Measurements from ENCODE around the gene SLC39A2. TPM values are rescaled to one million over a fixed set of nuclear protein-coding genes. Genes with fewer than 3 reads are reported as not detected.
"Not testable (repeated sequence)": the region's sequence is repeated elsewhere in the genome, so short reads cannot be mapped to it uniquely, and the experiment has no call there.

The SLC39A2 gene
- polyA plus RNA-seq, 6 donors from 2014 or later: not detected

GRCh38 chr14:21037156-21037555 is 38.1 kb downstream of the SLC39A2 start:
- Mint-ChIP-seq H3K4me3 (no peak overlapping the region), H3K36me3 (no peaks in the 10 kb centered on the region), H3K27me3 (peaks cover 4 to 29% (median 25%) of the 10 kb centered on the region in 3 donors), H3K27ac (peak overlapping the region in 1 of 6 donors; percentile 54), H3K4me1 (no peaks in the 10 kb centered on the region), H3K9me3 (no peaks in the 10 kb centered on the region)
- DNase-seq: no peak
- no peak for ATAC-seq (ENCODE audit: low read depth in 2 of 2)

DNA sequence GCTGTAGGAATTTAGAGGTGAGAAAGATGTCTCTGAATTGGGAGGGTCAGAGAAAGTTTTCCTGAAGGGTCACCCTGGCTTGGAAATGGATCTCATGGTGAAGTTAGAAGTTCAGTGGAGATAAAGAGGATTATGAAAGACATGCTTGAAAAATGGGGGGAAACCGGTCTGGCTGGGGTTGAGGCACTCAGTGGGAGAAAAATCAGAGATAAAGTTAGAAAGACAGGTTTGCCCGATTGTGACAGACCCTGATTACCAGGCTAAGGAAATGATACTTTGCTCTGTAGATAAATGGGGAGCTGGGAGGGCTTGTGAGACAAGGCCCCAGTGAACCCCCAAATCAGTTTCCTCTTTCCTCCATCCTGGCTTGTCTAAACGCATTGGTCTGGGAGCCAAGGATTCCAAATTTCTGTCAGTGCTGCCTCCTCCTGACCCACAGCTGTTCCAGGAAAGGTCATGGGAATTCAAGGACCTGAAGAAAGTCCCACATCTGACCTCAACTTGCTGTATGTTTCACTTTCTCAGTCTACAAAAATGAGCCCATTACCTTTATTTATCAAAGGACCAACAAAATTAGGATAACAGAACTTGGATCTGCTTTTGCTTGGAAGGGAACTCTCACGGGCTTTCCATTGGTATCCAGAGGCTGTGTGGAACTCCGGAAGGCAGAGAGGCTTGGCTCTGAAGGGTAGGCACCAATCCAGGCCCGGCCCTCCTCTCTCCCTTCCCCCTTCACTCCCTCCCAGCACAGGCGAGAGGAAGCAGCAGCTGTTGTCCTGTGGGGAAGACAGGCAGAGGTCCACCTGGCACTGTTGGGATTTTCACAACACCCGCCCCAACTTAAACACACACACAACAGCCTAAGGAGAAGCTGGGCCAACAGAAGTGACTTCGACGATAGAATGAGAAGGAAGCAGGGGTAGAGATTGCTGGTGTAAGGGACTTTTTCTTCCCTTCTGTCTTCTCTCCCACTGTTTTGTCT is 39.6 kb downstream of the SLC39A2 start:
- Mint-ChIP-seq H3K27ac (no peak overlapping the region), H3K27me3 (peaks cover 15 to 29% (median 25%) of the 10 kb centered on the region in 3 donors), H3K4me3 (no peak overlapping the region), H3K9me3 (no peaks in the 10 kb centered on the region), H3K4me1 (no peaks in the 10 kb centered on the region), H3K36me3 (no peaks in the 10 kb centered on the region)
- ATAC-seq (ENCODE audit: low read depth in 2 of 2) (no peak), DNase-seq (no peak)

DNA sequence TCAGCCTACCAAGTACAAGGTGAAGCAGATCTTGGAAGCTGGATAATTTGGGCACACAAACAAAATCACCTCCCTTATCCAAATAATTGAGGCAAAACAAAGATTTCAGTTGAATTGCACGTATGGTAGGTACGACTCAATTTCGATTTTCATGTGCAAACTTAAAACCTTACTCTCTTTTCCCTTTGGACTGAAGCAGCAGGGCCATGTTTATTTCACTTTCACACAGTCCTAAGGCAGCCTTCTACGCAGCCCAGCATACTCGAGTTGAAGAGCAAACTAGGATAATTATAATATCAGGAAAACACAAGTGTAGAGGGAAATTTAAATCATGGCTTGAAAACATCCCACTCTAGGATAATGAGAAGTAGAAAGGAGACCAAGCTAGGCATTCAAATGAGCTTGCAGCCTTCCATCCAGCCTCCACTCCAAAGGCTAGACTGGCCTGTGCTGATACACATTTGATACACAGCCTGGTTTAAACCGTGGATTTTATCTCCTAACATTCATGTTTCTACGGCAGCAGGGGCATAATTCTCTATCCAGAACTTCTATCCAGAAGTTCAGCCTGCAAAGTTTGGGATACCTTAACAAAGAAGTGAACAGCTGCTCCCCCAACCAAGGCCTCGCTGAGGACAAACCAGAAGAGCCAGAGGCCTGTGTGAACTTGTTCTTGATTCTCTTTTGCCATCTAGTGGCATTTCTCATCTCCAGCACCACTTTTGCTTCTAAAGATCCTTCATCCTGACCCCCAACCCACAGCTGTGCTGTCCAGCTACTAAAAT is 40.7 kb downstream of the SLC39A2 start:
- Mint-ChIP-seq H3K9me3 (no peaks in the 10 kb centered on the region), H3K36me3 (no peaks in the 10 kb centered on the region), H3K4me1 (no peaks in the 10 kb centered on the region), H3K4me3 (peak overlapping the region in 1 of 8 donors; percentile 42), H3K27me3 (peaks cover 18 to 39% (median 32%) of the 10 kb centered on the region in 3 donors), H3K27ac (peak overlapping the region in 2 of 6 donors; percentile 16 to 50)
- ATAC-seq (ENCODE audit: low read depth in 2 of 2) (peak; percentile 61 to 73), DNase-seq (peak; percentile 31)

DNA sequence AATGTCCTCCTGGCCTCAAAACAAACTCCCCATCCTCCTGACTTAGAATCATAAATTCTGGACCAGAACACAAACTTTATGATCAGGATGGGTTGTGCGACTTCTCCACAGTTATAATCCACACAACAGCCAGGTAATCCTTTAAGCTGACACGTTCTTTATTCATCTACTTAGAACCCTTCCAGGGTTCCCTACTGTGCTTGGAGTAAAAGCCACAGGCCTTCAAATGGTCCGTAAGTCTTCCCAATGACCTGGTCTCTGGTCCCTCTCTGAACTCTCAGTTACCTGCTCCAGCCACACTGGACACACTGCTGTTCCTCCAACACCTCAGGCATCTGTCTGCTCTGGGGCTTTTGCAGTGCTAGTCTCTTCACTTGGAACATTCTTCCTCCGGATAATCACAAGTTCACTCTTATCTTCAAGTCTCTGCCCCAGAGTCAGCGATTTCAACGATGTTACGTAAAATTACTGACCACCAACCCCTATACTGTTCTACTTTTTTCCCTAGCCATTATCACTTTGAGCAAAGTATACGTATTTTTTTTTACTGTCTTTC is 41.4 kb downstream of the SLC39A2 start:
- peak overlapping the region in 1 of 8 donors; percentile 42 for H3K4me3 Mint-ChIP-seq
- no peaks in the 10 kb centered on the region for H3K4me1 Mint-ChIP-seq
- H3K27ac Mint-ChIP-seq: no peak overlapping the region
- no peaks in the 10 kb centered on the region for H3K9me3 Mint-ChIP-seq
- DNase-seq (no peak), ATAC-seq (ENCODE audit: low read depth in 2 of 2) (no peak)
- H3K27me3 Mint-ChIP-seq: peaks cover 24 to 45% (median 38%) of the 10 kb centered on the region in 3 donors
- H3K36me3 Mint-ChIP-seq: no peaks in the 10 kb centered on the region

GRCh38 chr14:21040941-21041340 is 41.8 kb downstream of the SLC39A2 start:
- not testable (repeated sequence) for H3K4me1 Mint-ChIP-seq; DNase-seq; H3K4me3 Mint-ChIP-seq; H3K36me3 Mint-ChIP-seq; H3K27ac Mint-ChIP-seq; H3K9me3 Mint-ChIP-seq; ATAC-seq (ENCODE audit: low read depth in 2 of 2)
- H3K27me3 Mint-ChIP-seq: peaks cover 26 to 45% (median 40%) of the 10 kb centered on the region in 3 donors

DNA sequence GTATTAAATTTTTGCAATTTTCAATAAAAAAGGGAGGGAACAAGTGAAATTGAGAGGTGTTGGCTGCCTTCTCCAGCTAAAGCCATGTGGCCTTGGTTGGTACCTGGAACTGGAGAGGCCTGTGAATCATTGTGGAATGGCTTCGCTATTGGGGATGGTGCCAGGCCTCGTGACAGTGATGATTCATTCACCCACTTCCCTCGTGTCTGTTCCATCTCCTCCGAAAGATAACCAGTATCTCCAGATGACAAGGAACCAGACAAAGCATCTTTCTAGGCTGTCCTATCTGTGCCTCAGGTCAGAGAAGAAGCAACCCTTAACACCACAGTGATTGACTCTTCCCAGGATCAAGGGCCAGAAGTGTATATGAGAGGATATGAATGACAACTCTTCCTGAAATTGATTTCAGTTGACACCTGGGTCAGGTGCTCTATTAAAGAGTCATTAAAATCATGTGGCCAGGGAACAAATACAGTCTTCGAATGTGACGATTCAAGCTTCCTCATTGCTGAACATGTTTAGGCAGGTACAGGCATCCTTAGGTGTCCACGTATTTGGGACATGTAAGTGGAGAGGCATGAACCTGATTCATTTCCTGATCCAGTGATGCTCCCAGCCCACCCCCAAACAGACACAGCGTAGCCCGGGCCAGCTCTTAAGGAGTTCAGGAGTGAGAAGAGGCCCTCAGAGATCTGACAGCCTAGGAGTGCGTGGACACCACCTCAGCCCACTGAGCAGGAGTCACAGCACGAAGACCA is 42.8 kb downstream of the SLC39A2 start, which contains the start of gene RNASE7:
Gene RNASE7, plus strand, starts transcription at position 687 of the 758 bp plus-strand sequence. CDS start 631 bp downstream, outside the sequence.
- Mint-ChIP-seq H3K27me3 (peaks cover 26 to 42% (median 37%) of the 10 kb centered on the region in 3 donors), H3K4me3 (no peak within 1 kb of the TSS), H3K4me1 (no peaks in the 10 kb centered on the region), H3K36me3 (no peaks in the 10 kb centered on the region), H3K9me3 (no peaks in the 10 kb centered on the region), H3K27ac (no peak within 1 kb of the TSS)
- ATAC-seq (ENCODE audit: low read depth in 2 of 2): no peak
- no peak for DNase-seq

DNA sequence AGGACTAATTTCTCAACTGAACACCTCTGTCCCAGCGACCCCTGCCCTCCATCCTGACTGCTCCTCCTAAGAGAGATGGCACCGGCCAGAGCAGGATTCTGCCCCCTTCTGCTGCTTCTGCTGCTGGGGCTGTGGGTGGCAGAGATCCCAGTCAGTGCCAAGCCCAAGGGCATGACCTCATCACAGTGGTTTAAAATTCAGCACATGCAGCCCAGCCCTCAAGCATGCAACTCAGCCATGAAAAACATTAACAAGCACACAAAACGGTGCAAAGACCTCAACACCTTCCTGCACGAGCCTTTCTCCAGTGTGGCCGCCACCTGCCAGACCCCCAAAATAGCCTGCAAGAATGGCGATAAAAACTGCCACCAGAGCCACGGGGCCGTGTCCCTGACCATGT is 43.8 kb downstream of the SLC39A2 start:
- Mint-ChIP-seq H3K4me1 (no peaks in the 10 kb centered on the region), H3K27me3 (peaks cover 26 to 45% (median 39%) of the 10 kb centered on the region in 3 donors), H3K36me3 (no peaks in the 10 kb centered on the region), H3K9me3 (no peaks in the 10 kb centered on the region), H3K27ac (no peak overlapping the region), H3K4me3 (no peak overlapping the region)
- no peak for DNase-seq
- ATAC-seq (ENCODE audit: low read depth in 2 of 2): no peak

- peak overlapping the region in 1 of 6 donors; percentile 44 for H3K27ac Mint-ChIP-seq
- H3K4me3 Mint-ChIP-seq: no peak overlapping the region
- H3K36me3 Mint-ChIP-seq: no peaks in the 10 kb centered on the region
- no peak for DNase-seq
- no peaks in the 10 kb centered on the region for H3K4me1 Mint-ChIP-seq
- ATAC-seq (ENCODE audit: low read depth in 2 of 2): no peak
- peaks cover 26 to 45% (median 39%) of the 10 kb centered on the region in 3 donors for H3K27me3 Mint-ChIP-seq
- no peaks in the 10 kb centered on the region for H3K9me3 Mint-ChIP-seq
Observed at GRCh38 chr14:21043387-21043973, 44.4 kb downstream of the SLC39A2 start.

- Mint-ChIP-seq H3K27me3 (peaks cover 28 to 45% (median 39%) of the 10 kb centered on the region in 3 donors), H3K4me1 (no peaks in the 10 kb centered on the region), H3K4me3 (no peak overlapping the region), H3K9me3 (no peaks in the 10 kb centered on the region), H3K27ac (no peak overlapping the region), H3K36me3 (no peaks in the 10 kb centered on the region)
- no peak for ATAC-seq (ENCODE audit: low read depth in 2 of 2)
- DNase-seq: no peak
Observed at GRCh38 chr14:21043974-21044618, 45.0 kb downstream of the SLC39A2 start.

- H3K27ac Mint-ChIP-seq: no peak overlapping the region
- DNase-seq: no peak
- H3K4me1 Mint-ChIP-seq: no peaks in the 10 kb centered on the region
- H3K4me3 Mint-ChIP-seq: no peak overlapping the region
- H3K36me3 Mint-ChIP-seq: no peaks in the 10 kb centered on the region
- ATAC-seq (ENCODE audit: low read depth in 2 of 2): no peak
- peaks cover 31 to 44% (median 36%) of the 10 kb centered on the region in 3 donors for H3K27me3 Mint-ChIP-seq
- H3K9me3 Mint-ChIP-seq: no peaks in the 10 kb centered on the region
Observed at GRCh38 chr14:21047378-21047781, 48.3 kb downstream of the SLC39A2 start.

- Mint-ChIP-seq H3K36me3 (no peaks in the 10 kb centered on the region), H3K4me1 (no peaks in the 10 kb centered on the region), H3K4me3 (no peak overlapping the region), H3K9me3 (no peaks in the 10 kb centered on the region), H3K27me3 (peaks cover 21 to 32% (median 30%) of the 10 kb centered on the region in 3 donors), H3K27ac (no peak overlapping the region)
- ATAC-seq (ENCODE audit: low read depth in 2 of 2) (no peak), DNase-seq (no peak)
Observed at GRCh38 chr14:21048638-21049037, 49.5 kb downstream of the SLC39A2 start.

GRCh38 chr14:21049271-21049673 is 50.2 kb downstream of the SLC39A2 start:
- H3K9me3 Mint-ChIP-seq: no peaks in the 10 kb centered on the region
- ATAC-seq (ENCODE audit: low read depth in 2 of 2): no peak

More at GRCh38 chr14:21049271-21049673, 50.2 kb downstream of the SLC39A2 start:
- Mint-ChIP-seq H3K4me3 (no peak overlapping the region), H3K36me3 (no peaks in the 10 kb centered on the region), H3K4me1 (no peaks in the 10 kb centered on the region), H3K27me3 (peaks cover 21 to 26% (median 25%) of the 10 kb centered on the region in 3 donors), H3K27ac (no peak overlapping the region)
- DNase-seq: no peak
